ENCODE measurements around the gene AFF3.

The AFF3 gene

DNA sequence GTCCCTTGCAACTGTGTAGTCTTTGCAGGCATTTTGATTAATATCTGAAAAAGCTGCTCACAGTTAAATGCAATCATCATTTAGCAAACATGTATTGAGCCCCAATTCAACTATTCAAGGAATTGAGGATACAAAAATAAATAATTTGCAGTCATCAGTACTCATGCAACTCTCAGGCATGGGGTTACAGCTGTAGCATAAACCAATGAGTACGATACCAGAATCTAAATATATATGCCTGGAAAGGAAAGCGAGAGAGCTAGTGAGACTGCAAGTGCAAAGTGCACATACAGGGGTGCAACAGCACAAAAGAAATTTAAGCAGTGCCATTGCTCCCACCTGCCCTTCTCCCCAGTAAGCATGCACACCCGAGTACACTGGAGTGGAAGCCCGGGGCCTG, 216.4 kb downstream of the AFF3 start:
- no peak for DNase-seq

DNA sequence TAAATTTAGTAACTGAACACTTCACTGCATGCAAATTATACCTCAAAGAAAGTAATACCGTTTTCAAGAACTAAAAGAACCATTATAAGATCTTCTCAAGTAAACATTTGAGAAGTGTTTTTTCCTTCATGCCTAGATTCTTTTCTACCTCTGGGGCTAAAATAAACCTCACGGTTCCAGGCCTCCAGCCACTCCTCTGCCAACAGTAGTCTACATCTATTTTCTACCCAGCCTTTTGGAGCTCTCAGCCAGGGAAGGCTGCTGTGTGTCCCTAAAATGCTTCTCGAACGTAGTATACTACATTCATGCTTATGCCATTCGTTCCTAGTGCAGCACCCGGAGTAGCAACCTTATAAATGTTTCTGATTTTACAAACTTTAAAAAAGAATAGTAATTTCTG, 219.7 kb downstream of the AFF3 start:
- DNase-seq: no peak

DNA sequence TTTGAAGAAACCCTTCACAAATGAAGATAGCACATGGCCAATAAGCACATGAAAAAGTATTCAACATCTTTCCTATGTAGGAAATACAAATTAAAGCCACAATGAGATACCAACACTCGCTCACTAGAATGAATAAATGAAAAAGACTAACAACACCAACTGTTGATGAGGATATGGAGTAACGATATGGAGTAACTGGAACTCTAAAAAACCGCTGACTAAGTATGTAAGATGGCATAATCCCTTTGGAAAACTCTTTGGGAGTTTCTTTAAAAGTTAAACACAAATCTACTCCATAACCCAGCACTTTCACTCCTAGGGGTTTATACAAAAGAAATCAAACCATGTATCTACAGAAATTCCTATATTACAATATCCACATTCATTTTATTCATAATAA, 220.5 kb downstream of the AFF3 start:
- no peak for DNase-seq

GRCh38 chr2:99918389-99918788, 224.0 kb downstream of the AFF3 start:
- DNase-seq: no peak

DNA sequence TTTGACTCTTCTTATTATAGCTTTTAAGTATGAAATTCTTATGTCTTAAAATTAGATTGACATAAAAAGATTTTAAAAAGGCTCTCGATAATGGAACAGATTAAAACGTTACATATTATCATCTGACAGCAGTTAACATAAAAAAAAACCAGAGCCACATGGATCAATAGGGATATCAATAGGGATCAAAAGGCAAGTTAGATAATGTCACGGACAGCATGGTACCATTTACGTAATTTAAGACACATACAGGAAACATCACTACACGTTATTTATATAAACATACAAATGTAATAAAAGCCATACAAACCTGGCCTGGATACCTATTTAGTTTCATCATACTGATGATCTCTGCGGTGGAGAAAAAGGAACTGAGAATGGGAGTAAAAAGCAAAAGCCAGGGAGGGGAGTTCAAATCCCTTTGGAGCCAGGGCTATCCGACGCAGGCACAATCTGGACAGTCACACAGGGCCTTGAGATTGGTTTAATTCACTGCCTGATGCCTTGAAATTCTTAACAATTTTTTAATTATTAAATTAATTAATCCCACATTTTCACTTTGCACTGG, 227.2 kb downstream of the AFF3 start:
- DNase-seq: no peak

DNA sequence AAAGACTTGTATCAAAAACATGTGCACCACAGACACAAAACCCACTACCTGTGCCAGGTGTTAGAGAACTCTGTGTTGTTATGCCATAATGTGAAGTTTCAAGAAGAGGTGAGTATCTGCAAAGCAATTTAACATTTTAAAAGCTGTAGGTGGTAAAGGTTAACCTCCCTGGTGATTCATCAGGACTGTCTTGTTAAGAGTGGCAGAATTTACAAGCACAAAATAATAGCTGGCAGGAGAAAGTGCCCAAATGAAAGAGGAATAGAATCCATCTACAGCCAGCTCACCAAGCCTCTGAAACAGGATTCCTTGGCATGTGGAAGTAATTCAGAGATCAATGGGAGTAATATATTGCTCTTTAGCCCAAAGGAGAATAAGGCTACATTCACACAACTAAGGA, 230.7 kb downstream of the AFF3 start:
- no peak for DNase-seq

DNA sequence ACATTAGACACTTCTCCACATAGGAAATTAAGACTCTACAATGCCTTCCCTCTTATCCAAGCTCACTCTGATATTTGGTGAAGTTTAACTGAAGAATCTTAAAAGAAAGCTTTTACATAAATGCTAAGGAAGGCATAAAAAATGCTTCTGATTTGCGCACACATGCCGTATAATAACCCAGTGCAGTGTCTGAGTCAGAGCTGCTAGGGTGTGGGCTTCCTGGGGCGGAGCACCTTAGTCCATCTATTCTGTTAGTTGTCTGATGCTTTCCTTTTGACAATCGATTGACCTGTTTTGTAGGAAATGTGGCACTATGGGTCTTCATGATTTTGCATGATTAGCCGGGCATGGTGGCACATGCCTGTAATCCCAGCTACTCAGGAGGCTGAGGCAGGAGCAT, 231.5 kb downstream of the AFF3 start:
- DNase-seq: no peak

DNA sequence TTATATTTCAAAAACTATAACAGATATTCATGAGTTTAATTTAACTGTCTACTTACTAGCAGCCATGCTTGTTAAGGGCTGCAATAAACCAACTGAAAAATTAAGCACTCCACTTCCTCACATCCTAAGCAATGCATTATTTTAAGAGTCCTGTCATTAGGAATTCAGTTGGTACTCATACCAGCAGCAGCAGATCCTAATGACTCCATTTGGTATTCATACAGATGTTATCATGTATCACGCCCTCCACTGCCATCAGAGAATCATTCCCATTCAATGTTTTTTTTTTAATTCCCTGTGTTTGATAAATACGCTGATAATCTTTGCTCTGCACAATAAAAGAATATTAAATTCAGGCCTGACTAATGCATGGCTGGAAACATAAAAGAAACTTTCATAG, 236.8 kb downstream of the AFF3 start:
- no peak for DNase-seq

- DNase-seq: no peak
Observed at GRCh38 chr2:99905025-99905424, 237.4 kb downstream of the AFF3 start.

DNA sequence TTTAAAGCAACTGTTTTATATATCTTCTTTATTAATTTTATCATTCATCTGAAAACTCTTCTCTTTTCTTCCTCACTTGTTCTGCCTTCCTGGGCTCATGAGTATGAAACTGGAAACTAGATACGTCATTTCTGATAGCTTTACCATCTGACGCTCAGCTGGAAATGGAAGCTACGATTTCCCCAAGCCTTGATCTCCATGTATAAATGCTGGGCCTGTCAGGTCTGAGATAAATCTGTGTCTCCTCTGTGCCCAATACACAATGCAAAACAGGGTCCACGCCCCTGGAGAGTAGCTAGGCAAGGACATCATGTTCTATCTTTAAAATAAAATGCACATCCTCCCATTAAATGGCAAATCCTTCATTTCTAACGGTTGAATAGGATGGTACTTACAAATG, 238.4 kb downstream of the AFF3 start:
- DNase-seq: no peak

GRCh38 chr2:99900556-99900955, 241.8 kb downstream of the AFF3 start:
- no peak for DNase-seq

- no peak for DNase-seq
Observed at GRCh38 chr2:99899882-99900281, 242.5 kb downstream of the AFF3 start.

- DNase-seq: no peak
Observed at GRCh38 chr2:99899058-99899855, 243.1 kb downstream of the AFF3 start.

DNA sequence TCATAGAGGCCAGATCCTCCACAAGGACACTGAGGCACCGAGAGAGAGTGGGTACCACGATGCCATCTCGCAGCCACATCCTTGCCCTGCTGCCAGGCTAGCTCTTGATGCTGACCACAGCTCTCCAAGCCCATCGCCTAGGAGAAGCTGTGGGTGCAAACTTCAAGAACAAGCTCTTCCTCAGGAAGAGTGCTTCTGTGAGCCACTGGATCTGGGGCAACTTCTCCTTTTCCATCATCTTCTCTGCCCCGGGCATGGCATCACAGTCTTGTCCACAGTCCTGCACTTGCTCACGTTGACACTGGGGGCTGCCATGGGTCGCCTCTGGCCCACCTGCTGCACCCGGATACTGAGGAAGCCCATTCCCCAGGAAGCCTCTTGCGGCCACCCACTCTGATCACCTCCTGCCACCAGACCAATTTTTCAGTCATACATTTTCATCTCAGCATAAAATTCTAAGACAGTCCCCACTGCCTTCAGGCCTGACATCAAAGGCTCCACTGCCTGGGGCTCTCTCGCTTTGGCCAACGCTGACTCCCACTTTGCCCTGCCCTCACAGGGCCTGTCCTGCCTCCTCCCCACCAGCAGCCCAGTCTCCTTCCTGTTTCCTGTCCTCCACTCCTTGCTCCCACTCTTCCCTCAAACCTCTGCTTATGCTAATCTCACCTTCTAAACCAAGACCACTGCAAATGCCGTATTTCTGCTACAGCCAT, 243.9 kb downstream of the AFF3 start:
- DNase-seq: no peak

- no peak for DNase-seq
Observed at GRCh38 chr2:99891428-99891780, 251.0 kb downstream of the AFF3 start.

GRCh38 chr2:99890568-99891427, 251.6 kb downstream of the AFF3 start:
- DNase-seq: no peak

DNA sequence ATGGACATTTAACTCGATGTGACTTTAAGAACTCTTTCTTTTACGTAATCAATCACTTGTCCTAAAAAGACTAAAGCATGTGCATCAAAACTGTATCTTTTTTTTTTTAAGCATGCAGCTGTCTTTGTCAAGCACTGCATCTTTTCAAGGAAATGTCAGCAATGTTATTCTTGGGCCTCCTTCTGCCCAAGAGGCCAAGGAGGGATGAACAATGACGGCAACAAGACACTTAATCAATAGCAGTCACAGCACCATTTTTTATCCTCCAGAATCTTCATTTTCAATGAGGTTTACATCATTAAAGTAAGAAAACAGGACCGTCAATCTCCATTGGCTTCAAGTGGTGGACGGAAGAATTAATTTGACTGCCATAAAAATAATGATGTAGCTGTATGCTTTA, 253.8 kb downstream of the AFF3 start:
- DNase-seq: no peak

DNA sequence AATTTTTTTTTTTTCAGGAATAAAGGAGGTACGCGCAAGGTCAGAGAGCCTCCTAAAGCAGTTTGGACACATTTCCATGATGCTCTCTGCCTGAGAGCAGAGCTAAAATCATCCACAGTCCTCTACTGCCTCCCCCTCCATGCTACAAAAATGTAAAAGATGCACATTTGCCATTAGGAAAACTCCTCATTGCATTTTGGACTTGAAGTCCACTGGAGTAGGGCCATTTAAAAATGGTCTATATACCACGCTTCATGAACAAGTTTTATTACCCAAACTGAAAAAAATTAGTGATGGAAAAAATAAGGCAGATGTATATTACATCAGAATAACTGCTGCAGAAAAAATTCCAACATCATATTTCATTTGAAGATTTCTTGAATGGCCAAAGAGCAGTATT, 256.0 kb downstream of the AFF3 start:
- DNase-seq: no peak

DNA sequence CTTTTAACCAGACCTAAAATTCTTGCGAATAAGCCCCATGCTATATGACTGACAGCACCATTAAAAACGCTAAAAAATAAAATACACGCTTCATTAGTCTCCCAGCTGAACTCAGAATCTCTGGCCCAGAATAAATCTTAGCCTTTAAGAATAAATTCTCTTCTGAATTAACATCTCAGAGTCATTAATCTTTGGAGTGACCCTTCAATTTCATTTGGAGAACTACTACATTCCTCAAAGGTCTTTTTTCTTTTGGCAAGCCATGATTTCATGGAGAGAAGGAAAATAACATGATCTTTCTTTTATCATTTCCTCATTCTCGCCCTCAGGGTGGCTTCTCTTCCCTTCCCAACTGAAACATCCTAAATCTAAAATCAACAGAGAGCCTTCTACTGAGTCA, 259.0 kb downstream of the AFF3 start:
- no peak for DNase-seq

DNA sequence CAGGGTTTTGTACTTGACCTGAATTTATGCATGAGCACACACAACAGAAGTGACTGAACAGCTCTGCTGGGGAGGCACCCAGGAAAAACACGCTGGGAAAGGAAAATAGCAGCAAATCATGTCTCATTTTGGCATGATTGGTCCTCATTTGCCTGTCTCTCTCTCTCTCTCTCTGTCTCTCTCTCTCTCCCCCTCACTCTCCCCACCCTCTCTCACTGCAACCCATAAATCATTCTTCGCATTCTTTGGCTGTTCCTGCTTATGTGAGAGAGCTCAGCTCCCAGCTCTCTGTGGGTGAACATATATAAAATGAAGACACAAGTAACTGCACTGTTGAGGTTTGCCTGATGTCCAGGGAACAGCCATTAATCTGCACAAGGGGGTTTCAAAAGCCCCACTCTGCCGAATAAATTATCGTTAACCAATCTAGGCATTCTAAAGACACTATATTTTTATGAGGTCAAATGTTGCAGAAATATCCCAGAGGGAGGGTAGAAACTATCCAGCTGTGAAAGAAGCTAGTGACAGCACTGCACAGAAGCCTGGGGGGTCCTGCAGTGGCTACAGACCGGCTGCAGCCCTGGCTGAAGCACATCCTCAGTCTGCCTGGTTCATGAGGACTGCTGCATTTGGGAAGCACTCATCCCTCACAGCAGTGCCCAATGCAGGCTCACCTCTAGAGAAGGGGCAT, 260.3 kb downstream of the AFF3 start:
- DNase-seq: no peak

GRCh38 chr2:99880964-99881294, 261.5 kb downstream of the AFF3 start:
- DNase-seq: no peak

DNA sequence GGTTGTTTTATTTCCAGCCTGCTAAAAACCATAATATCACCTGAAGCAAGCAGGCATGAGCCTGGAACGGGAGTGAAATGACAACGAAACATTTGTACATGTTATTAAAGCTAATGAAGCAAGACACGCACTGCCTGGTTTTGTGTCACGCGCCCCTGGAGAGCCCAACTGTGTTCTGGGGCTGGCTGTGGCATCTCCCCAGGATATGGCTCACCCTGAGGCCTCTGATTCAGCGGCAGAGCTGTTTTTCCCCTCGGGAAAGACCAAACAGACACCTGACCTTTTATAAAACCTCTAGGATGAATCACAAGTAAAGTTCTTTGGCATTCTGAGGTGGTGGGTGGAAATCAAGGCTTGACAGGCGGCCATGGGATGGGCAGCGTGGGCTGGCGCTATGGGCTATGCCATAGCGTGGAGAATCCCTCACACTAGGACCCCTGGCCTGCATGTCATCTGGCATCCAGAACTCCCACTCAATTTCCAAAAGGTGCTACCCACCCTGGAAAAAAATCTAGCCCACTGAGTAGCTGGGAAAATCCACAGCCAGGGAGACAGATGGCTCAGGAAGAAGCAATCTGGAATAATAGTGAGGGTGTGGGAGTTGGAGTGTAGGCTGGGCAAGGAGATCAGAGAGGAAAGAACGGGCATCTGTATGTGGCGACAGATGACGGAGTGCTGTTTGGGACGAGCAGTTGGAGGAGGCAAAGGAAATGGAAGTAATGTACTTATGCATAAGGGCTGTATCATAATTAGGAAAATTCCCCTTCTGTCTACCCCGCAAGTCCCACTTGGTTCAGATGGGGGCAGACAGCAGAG, 262.0 kb downstream of the AFF3 start:
- no peak for DNase-seq
